H54 (cell line): ENCODE measurements around the gene SLC45A2.

ENCODE experiments used
- DNase-seq: peaks from one replicate; pipeline ENCODE4 v3.0.0; 2011; ENCODE audit warnings: low spot score, mixed read lengths; ENCODE audit not compliant: insufficient read length
- FAIRE-seq: peaks from 3 replicates; lab custom pipeline; 2011; peaks lifted over from hg19 to GRCh38; lab: Jason Lieb, UNC
- POLR2A ChIP-seq: IDR thresholded peaks from 2 replicates; pipeline ENCODE4 v1.6.1; 2011; ENCODE audit warnings: low read depth, mild to moderate bottlenecking, low read length

Gene SLC45A2

GRCh38 chr5:34001241-34001841 lies 16.8 kb upstream of the SLC45A2 start:
- no peak for TF ChIP-seq POLR2A
- DNase-seq, result no peak
- no peak for FAIRE-seq

- DNase-seq (no peak), FAIRE-seq (no peak)
- no peak for TF ChIP-seq POLR2A
Measured at GRCh38 chr5:33999978-34000377, 15.5 kb upstream of the SLC45A2 start.

- DNase-seq, result peak; percentile 52
- peak; percentile 92 for FAIRE-seq
- TF ChIP-seq POLR2A, result no peak
Measured at GRCh38 chr5:33997331-33997983, 13.0 kb upstream of the SLC45A2 start.

- no peak for TF ChIP-seq POLR2A
- FAIRE-seq (no peak), DNase-seq (no peak)
Measured at GRCh38 chr5:33995865-33996264, 11.4 kb upstream of the SLC45A2 start.

GRCh38 chr5:33994845-33995244 lies 10.4 kb upstream of the SLC45A2 start:
- no peak for DNase-seq
- peak; percentile 60 for FAIRE-seq
- TF ChIP-seq POLR2A, result no peak

GRCh38 chr5:33992864-33993263 lies 8.4 kb upstream of the SLC45A2 start:
- no peak for FAIRE-seq
- no peak for TF ChIP-seq POLR2A
- DNase-seq, result no peak

GRCh38 chr5:33985447-33985846 lies 954 bp upstream of the SLC45A2 start:
- FAIRE-seq (no peak), DNase-seq (no peak)
- TF ChIP-seq POLR2A, result no peak

- no peak for FAIRE-seq
Measured at GRCh38 chr5:33984178-33984577, 315 bp downstream of the SLC45A2 start.

GRCh38 chr5:33981408-33982162 lies 2.9 kb downstream of the SLC45A2 start:
- no peak for TF ChIP-seq POLR2A
- DNase-seq (no peak), FAIRE-seq (no peak)

More at GRCh38 chr5:33984178-33984577, 315 bp downstream of the SLC45A2 start:
- no peak for DNase-seq
- no peak for TF ChIP-seq POLR2A

- FAIRE-seq, result no peak
- DNase-seq, result no peak
- no peak for TF ChIP-seq POLR2A
Measured at GRCh38 chr5:33980030-33980429, 4.5 kb downstream of the SLC45A2 start.

GRCh38 chr5:33978306-33978705 lies 6.2 kb downstream of the SLC45A2 start:
- no peak for DNase-seq
- no peak for FAIRE-seq
- TF ChIP-seq POLR2A, result no peak

- no peak for TF ChIP-seq POLR2A
- FAIRE-seq, result no peak
- DNase-seq, result no peak
Measured at GRCh38 chr5:33976307-33976706, 8.2 kb downstream of the SLC45A2 start.

GRCh38 chr5:33975852-33976251 lies 8.6 kb downstream of the SLC45A2 start:
- FAIRE-seq, result no peak
- no peak for DNase-seq
- TF ChIP-seq POLR2A, result no peak

- no peak for TF ChIP-seq POLR2A
- FAIRE-seq (no peak), DNase-seq (no peak)
Measured at GRCh38 chr5:33973271-33973670, 11.2 kb downstream of the SLC45A2 start.
